MM.1S (cell line): ENCODE measurements around the gene REN.
A peak's percentile ranks its signal among the peaks of the same experiment; 100 is the strongest.

Experiments used
- DNase-seq: peaks from one replicate; pipeline ENCODE4 v3.0.0-alpha.2; 2015
- H2AFZ ChIP-seq: fragments of 300-600 bp; sonication (generic); 2 replicates; pipeline ENCODE4 v1.6.0; 2016; ENCODE audit warnings: antibody characterized with exemption, low read length
- H3F3A ChIP-seq: fragments of 300-600 bp; sonication (generic); 2 replicates; pipeline ENCODE4 v1.6.1; 2016; ENCODE audit warnings: mild to moderate bottlenecking, antibody characterized with exemption, low read length, moderate library complexity, mixed read lengths; ENCODE audit not compliant: insufficient read depth
- H3K27ac ChIP-seq: fragments of 300-600 bp; sonication (generic); 2 replicates; pipeline ENCODE4 v1.5.1; 2016; ENCODE audit warnings: mild to moderate bottlenecking, low read length
- H3K27me3 ChIP-seq: fragments of 300-600 bp; sonication (generic); replicated peaks from 2 replicates; pipeline ENCODE4 v1.6.0; 2016; ENCODE audit warnings: low read length; ENCODE audit not compliant: insufficient read depth
- H3K36me3 ChIP-seq: fragments of 300-600 bp; sonication (generic); replicated peaks from 2 replicates; pipeline ENCODE4 v1.6.1; 2016; ENCODE audit warnings: mild to moderate bottlenecking, low read length, mixed read lengths; ENCODE audit not compliant: insufficient read depth
- H3K4me1 ChIP-seq: fragments of 300-600 bp; sonication (generic); 2 replicates; pipeline ENCODE4 v1.6.1; 2016; ENCODE audit warnings: low read length, mixed read lengths
- H3K4me2 ChIP-seq: fragments of 300-600 bp; sonication (generic); 2 replicates; pipeline ENCODE4 v1.6.0; 2016; ENCODE audit warnings: low read depth, low read length
- H3K4me3 ChIP-seq: fragments of 300-600 bp; sonication (generic); 2 replicates; pipeline ENCODE4 v1.5.1; 2016; ENCODE audit warnings: low read length, mixed read lengths
- H3K79me2 ChIP-seq: fragments of 300-600 bp; sonication (generic); 2 replicates; pipeline ENCODE4 v1.6.1; 2016; ENCODE audit warnings: mixed run types, low read length, mixed read lengths
- H3K9ac ChIP-seq: fragments of 300-600 bp; sonication (generic); 2 replicates; pipeline ENCODE4 v1.6.1; 2016; ENCODE audit warnings: low read length, mixed read lengths
- H3K9me2 ChIP-seq: fragments of 300-600 bp; sonication (generic); replicated peaks from 2 replicates; pipeline ENCODE4 v1.6.1; 2016; ENCODE audit warnings: mild to moderate bottlenecking, low read length, mixed read lengths; ENCODE audit not compliant: insufficient read depth
- H3K9me3 ChIP-seq: fragments of 300-600 bp; sonication (generic); replicated peaks from 2 replicates; pipeline ENCODE4 v1.6.1; 2016; ENCODE audit warnings: mild to moderate bottlenecking, low read length, mixed read lengths; ENCODE audit not compliant: insufficient read depth
- H4K20me1 ChIP-seq: fragments of 300-600 bp; sonication (generic); 2 replicates; pipeline ENCODE4 v1.6.1; 2016; ENCODE audit warnings: mild to moderate bottlenecking, low read length, moderate library complexity, mixed read lengths; ENCODE audit not compliant: insufficient read depth
- EZH2 ChIP-seq: fragments of 300-600 bp; sonication (generic); optimal IDR thresholded peaks from 2 replicates; pipeline ENCODE3; 2017; ENCODE audit warnings: low read depth, mild to moderate bottlenecking, antibody characterized with exemption, low read length, mixed read lengths
- EZH2phosphoT487 ChIP-seq: fragments of 300-600 bp; sonication (generic); IDR thresholded peaks from 2 replicates; pipeline ENCODE4 v1.6.1; 2018; ENCODE audit warnings: antibody characterized with exemption, low read length
- TF ChIP-seq, protein P1 (sequence below): fragments of 300-600 bp; sonication (generic); IDR thresholded peaks from 2 replicates; pipeline ENCODE4 v1.5.1; 2016; ENCODE audit warnings: antibody characterized with exemption, low read length, mixed read lengths

REN gene

DNA sequence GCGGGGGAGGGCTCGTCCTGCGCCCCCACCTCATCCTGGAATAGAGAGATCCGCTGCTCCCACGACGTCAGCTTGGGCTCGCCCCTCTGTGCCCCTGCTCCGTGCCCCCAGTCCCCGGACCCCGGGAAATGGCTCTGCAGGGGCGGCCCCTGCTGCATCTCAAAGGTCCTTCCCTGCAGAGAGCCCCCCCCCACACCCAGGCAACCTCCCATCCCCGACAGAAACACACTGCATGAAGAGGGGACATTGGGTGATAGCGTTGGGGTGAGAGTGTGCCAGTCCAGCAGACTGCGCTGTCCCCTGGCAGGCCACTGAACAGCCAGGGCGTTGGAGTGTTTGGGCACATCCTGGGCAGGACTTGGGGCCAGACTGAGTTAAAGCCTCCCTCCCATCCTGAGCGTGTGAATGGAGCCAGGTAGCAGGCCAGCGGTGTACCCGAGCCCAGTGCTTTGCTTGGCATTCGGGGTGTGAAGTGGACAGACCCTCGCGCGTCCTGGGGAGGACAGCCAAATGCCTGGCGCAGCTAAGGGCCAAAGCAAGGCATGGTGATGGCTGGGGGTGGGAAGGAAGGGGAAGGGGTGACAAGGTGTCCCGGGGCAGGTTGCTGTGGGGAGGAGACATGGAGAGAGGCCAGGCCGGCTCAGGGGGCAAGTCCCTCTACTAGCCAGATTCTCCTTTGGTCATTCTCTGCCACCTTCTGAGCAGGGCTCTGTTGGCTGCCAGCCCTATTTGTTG is 13.7 kb downstream of the REN start:
- Histone ChIP-seq H3K36me3 (no peaks in the 10 kb centered on the region), H3K27ac (no peak overlapping the region), H3K9me3 (no peaks in the 10 kb centered on the region), H3F3A (no peaks in the 10 kb centered on the region), H3K9me2 (no peaks in the 10 kb centered on the region), H3K4me2 (peak overlapping the region; percentile 86), H3K27me3 (peaks cover 40% of the 10 kb centered on the region), H4K20me1 (no peaks in the 10 kb centered on the region), H3K9ac (peak overlapping the region; percentile 8; the same call in 1 of the 2 replicates), H2AFZ (peak overlapping the region; percentile 57; the same call in 1 of the 2 replicates), H3K4me1 (no peaks in the 10 kb centered on the region), H3K79me2 (no peaks in the 10 kb centered on the region), H3K4me3 (peak overlapping the region; percentile 43; the same call in 1 of the 2 replicates)
- no peak for DNase-seq
- TF ChIP-seq EZH2phosphoT487 (no peak), EZH2 (no peak)
- TF ChIP-seq, protein P1, sequence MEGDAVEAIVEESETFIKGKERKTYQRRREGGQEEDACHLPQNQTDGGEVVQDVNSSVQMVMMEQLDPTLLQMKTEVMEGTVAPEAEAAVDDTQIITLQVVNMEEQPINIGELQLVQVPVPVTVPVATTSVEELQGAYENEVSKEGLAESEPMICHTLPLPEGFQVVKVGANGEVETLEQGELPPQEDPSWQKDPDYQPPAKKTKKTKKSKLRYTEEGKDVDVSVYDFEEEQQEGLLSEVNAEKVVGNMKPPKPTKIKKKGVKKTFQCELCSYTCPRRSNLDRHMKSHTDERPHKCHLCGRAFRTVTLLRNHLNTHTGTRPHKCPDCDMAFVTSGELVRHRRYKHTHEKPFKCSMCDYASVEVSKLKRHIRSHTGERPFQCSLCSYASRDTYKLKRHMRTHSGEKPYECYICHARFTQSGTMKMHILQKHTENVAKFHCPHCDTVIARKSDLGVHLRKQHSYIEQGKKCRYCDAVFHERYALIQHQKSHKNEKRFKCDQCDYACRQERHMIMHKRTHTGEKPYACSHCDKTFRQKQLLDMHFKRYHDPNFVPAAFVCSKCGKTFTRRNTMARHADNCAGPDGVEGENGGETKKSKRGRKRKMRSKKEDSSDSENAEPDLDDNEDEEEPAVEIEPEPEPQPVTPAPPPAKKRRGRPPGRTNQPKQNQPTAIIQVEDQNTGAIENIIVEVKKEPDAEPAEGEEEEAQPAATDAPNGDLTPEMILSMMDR = no peak

DNA sequence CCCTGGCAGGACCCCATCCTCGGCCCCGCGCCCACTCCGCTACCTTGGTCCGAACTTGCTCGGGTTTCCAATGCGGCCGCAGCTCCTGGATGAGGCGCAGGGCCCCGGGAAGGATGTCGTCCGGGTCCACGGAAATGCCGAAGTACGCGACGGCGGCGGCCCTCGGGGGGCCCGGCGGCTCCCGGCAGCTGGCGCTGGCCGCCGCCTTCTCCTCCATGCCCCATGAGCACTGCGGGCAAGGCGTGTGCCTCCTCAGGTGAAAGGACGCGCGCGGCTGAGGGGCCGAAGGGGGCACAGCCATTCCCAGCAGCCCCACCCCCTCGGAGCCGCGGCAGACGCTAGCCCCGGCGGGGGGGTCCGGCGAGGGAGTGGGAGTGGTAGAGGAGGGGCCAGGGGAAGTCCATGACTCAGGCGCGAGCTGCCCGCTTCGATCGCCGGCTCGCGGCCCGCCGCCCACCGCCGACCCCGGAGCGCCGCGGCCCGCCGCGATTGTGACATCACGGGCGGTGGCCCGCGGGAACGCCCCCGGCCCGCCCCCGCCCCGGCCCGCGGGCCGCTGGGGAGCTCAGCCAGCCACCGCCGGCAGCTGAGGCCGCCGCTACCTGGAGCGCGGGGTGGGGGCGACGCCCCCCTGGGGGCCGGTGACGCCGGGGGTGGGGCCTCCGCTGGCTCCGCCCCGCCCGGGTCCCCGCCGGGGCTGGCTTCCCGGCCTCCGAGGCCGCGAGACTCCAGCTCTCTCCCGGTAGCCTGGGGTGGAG is 14.4 kb downstream of the REN start, which contains the start of gene ETNK2:
TSS of gene ETNK2 (minus strand) at position 493 of the 758 bp plus-strand sequence. CDS start at position 301, 192 bp downstream.
- peak; percentile 28 for DNase-seq
- Histone ChIP-seq H3K4me1 (no peaks in the 10 kb centered on the region), H3K27ac (no peak within 1 kb of the TSS), H3K79me2 (no peaks in the 10 kb centered on the region), H3K9me2 (no peaks in the 10 kb centered on the region), H3F3A (no peaks in the 10 kb centered on the region), H2AFZ (peak within 1 kb of the TSS; percentile 81), H3K27me3 (peaks cover 40% of the 10 kb centered on the region), H3K36me3 (no peaks in the 10 kb centered on the region), H3K9me3 (no peaks in the 10 kb centered on the region), H4K20me1 (no peaks in the 10 kb centered on the region), H3K4me3 (peak within 1 kb of the TSS; percentile 58; the same call in 1 of the 2 replicates), H3K9ac (peak within 1 kb of the TSS; percentile 8; the same call in 1 of the 2 replicates), H3K4me2 (peak within 1 kb of the TSS; percentile 90)
- TF ChIP-seq, protein P1 = no peak
- TF ChIP-seq EZH2 (no peak), EZH2phosphoT487 (no peak)

DNA sequence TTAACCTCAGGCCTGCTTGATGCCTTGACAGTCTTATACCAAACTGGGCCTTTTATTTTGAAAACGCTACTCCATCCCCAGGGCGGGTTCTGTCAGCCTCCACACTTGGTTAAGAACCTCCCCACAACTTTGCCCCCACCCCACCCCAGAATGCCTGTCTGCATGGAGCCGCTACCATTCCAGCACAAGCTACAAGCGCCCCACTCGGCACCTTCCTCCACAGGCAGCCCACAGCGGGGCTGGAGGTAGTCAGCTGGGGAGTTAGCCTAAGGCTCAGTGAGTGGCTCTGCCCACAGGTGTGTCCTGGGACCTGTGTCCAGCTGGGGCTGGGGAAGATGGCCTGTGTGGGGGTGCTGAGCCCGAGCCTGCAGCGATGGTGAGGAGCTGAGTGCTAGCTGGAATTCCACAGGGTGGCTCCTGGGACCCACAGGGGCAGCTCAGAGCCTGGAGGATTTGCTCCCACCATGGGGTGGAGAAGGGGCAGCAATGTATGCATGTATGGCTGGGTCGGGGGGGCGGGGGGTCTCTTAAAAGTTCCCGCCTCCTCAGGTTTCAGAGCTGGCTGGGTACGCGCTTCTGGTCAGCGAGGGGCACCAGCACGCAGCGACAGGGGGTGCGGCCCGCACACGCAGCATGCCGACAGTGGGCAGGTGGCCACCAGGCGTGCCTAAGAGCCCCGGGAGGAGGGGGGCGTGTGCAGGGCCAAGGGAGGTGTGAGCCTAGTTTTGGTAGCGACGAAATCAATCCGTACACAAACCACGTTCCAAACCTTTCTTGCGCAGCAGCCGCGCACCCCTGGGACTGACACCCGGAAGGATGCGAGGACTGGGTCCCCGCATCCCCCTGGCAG is 15.2 kb downstream of the REN start:
- Histone ChIP-seq H3F3A (no peaks in the 10 kb centered on the region), H3K4me3 (no peak overlapping the region), H3K27me3 (peaks cover 40% of the 10 kb centered on the region), H3K9me3 (no peaks in the 10 kb centered on the region), H2AFZ (no peak overlapping the region), H3K27ac (no peak overlapping the region), H4K20me1 (no peaks in the 10 kb centered on the region), H3K4me1 (no peaks in the 10 kb centered on the region), H3K9me2 (no peaks in the 10 kb centered on the region), H3K79me2 (no peaks in the 10 kb centered on the region), H3K4me2 (peak overlapping the region; percentile 90; the same call in 1 of the 2 replicates), H3K9ac (no peak overlapping the region), H3K36me3 (no peaks in the 10 kb centered on the region)
- TF ChIP-seq EZH2 = no peak
- TF ChIP-seq, protein P1 = no peak
- TF ChIP-seq EZH2phosphoT487 = no peak
- DNase-seq = no peak
